HL-60 (cell line): Measurements from ENCODE around the gene WNT2.

Source experiments
- CTCF ChIP-seq: IDR thresholded peaks from one replicate; pipeline ENCODE4 v1.5.1; 2011; ENCODE audit warnings: low read length, control low read depth, inconsistent platforms; ENCODE audit not compliant: insufficient read depth
- GABPA ChIP-seq: IDR thresholded peaks from 2 replicates; pipeline ENCODE4 v1.6.1; 2012; ENCODE audit warnings: low read depth
- POLR2AphosphoS5 ChIP-seq: IDR thresholded peaks from 2 replicates; pipeline ENCODE4 v1.6.1; 2012; ENCODE audit warnings: low read depth
- REST ChIP-seq: IDR thresholded peaks from 2 replicates; pipeline ENCODE4 v1.6.1; 2012; ENCODE audit warnings: low read depth; ENCODE audit not compliant: insufficient replicate concordance

GRCh38 chr7:117238472-117238871, 84.4 kb downstream of the WNT2 start:
- TF ChIP-seq CTCF (no peak), POLR2AphosphoS5 (no peak), REST (no peak), GABPA (no peak)
